Hepatocyte (in vitro differentiated cells): ENCODE data around the gene CDK2AP2.

Source experiments
- EZH2 ChIP-seq: fragments of 200-600 bp; sonication (generic); IDR thresholded peaks from 2 replicates; pipeline ENCODE4 v1.6.1; 2016; ENCODE audit warnings: antibody characterized with exemption, mild to moderate bottlenecking, borderline replicate concordance
- EZH2phosphoT487 ChIP-seq: fragments of 200-600 bp; sonication (generic); IDR thresholded peaks from one replicate; pipeline ENCODE4 v1.6.1; 2018; ENCODE audit warnings: antibody characterized with exemption, mild to moderate bottlenecking, low read depth, moderate library complexity; ENCODE audit not compliant: unreplicated experiment, severe bottlenecking
- TF ChIP-seq, protein P1 (sequence below): fragments of 200-600 bp; sonication (generic); IDR thresholded peaks from 2 replicates; pipeline ENCODE4 v1.5.1; 2016; ENCODE audit warnings: antibody characterized with exemption, mild to moderate bottlenecking; ENCODE audit not compliant: poor library complexity

DNA sequence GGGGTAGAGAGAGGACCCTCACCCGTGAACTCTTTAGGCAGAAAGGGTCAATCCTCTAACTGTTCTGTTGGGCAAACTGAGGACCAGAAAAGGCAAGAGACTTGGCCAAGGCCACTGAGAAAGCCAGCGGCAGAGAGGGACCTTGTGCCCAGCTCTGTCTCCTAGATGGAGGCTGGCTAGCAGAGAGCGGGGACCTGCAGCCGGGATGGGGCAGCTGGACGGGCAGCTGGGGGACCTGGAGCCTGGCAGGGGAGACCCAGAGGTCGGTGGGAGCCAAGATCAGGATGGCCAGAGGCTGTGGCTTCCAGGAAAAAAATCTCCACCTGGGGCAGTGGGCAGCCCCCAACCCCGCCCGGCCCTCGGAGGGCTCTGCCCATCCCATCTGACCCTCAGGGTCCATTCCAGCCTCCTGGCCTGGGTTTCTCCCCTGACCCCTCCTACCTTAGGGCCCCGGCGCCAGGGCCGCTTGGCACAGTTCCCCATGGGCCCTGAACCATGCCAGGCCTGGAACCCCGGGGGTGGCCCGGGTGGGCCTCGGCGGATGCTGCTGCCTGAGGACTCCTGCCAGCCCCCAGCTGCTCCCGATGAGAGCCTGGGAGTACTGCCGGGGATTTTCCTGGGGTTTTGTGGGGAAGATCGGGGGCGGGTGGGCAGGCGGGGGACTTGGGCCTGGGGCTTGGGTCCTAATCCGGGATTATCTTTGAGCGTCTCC lies 15.0 kb upstream of the CDK2AP2 start, which contains the start of gene CABP2:
- TF ChIP-seq, protein P1, sequence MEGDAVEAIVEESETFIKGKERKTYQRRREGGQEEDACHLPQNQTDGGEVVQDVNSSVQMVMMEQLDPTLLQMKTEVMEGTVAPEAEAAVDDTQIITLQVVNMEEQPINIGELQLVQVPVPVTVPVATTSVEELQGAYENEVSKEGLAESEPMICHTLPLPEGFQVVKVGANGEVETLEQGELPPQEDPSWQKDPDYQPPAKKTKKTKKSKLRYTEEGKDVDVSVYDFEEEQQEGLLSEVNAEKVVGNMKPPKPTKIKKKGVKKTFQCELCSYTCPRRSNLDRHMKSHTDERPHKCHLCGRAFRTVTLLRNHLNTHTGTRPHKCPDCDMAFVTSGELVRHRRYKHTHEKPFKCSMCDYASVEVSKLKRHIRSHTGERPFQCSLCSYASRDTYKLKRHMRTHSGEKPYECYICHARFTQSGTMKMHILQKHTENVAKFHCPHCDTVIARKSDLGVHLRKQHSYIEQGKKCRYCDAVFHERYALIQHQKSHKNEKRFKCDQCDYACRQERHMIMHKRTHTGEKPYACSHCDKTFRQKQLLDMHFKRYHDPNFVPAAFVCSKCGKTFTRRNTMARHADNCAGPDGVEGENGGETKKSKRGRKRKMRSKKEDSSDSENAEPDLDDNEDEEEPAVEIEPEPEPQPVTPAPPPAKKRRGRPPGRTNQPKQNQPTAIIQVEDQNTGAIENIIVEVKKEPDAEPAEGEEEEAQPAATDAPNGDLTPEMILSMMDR: no peak
- TF ChIP-seq EZH2phosphoT487: no peak
- TF ChIP-seq EZH2: no peak
